ENCODE results near the gene ZNF629.

DNA sequence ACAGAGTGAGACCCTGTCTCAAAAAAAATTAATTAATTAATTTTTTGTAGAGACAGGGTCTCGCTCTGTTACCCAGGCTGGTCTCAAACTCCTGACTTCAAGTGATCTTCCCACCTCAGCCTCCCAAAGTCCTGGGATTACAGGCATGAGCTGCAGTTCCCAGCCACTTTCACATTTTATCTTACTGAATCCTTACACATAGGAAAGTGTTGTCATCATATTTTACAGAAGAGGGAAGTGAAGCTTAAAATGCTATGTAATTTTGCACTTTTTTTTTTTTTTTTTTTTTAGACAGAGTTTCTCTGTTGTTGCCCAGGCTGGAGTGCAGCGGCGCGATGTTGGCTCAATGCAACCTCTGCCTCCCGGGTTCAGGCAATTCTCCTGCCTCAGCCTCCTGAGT, 21.1 kb upstream of the ZNF629 start:
- TF ChIP-seq CTCF (IDR thresholded peaks at IDR 0.05 in 8 of 11, conservative IDR thresholded peaks at IDR 0.05 in 3 of 11), result no peak
- no peak for TF ChIP-seq POLR2A (IDR thresholded peaks at IDR 0.05)
- no peak for TF ChIP-seq POLR2AphosphoS5 (IDR thresholded peaks at IDR 0.05)
